ENCODE data around the gene SAMD9L. TPM values are rescaled to one million over a fixed set of nuclear protein-coding genes. Genes with fewer than 3 reads are reported as not detected.
"Not testable (repeated sequence)": the region's sequence is repeated elsewhere in the genome, so short reads cannot be mapped to it uniquely, and the experiment has no call there.

The SAMD9L gene
- total RNA-seq, 1 experiment from 2014 or later, result 26.4 TPM

- Histone ChIP-seq H3K27me3 (ENCODE audit: low read length) (no peaks in the 10 kb centered on the region), H2AFZ (ENCODE audit: low read length) (no peak overlapping the region), H3K4me2 (ENCODE audit: low read depth, low read length, poor library complexity, severe bottlenecking) (no peak overlapping the region), H3K4me1 (ENCODE audit: low read length) (peaks cover 13% of the 10 kb centered on the region), H4K20me1 (ENCODE audit: insufficient read depth, low read depth, low read length) (no peaks in the 10 kb centered on the region), H3K4me3 (ENCODE audit: low read length) (no peak overlapping the region), H3K27ac (ENCODE audit: low read length) (no peak overlapping the region), H3K79me2 (ENCODE audit: low read length) (no peaks in the 10 kb centered on the region), H3K9ac (ENCODE audit: low read length) (no peak overlapping the region), H3K36me3 (ENCODE audit: insufficient read depth, low read length) (no peaks in the 10 kb centered on the region), H3K9me3 (ENCODE audit: low read length) (no peaks in the 10 kb centered on the region), H3K9me2 (replicated peaks; ENCODE audit: insufficient read depth, low read length) (no peaks in the 10 kb centered on the region)
- DNase-seq, result no peak
These were observed 7.5 kb downstream of the SAMD9L start for GRCh38 chr7:93140582-93141191.

- Histone ChIP-seq H3K79me2 (ENCODE audit: low read length) (no peaks in the 10 kb centered on the region), H3K27ac (ENCODE audit: low read length) (no peak overlapping the region), H3K4me2 (ENCODE audit: low read depth, low read length, poor library complexity, severe bottlenecking) (no peak overlapping the region), H3K4me1 (ENCODE audit: low read length) (no peaks in the 10 kb centered on the region), H3K27me3 (ENCODE audit: low read length) (no peaks in the 10 kb centered on the region), H3K4me3 (ENCODE audit: low read length) (no peak overlapping the region), H3K9ac (ENCODE audit: low read length) (no peak overlapping the region), H3K9me2 (replicated peaks; ENCODE audit: insufficient read depth, low read length) (0 out of 2 replicates have a peak, but pooled peaks cover 3% of the 10 kb centered on the region), H3K9me3 (ENCODE audit: low read length) (no peaks in the 10 kb centered on the region), H2AFZ (ENCODE audit: low read length) (no peak overlapping the region), H4K20me1 (ENCODE audit: insufficient read depth, low read depth, low read length) (no peaks in the 10 kb centered on the region), H3K36me3 (ENCODE audit: insufficient read depth, low read length) (peaks cover 8% of the 10 kb centered on the region; the same call in 1 of the 2 replicates)
- DNase-seq, result no peak
These were observed 9.6 kb downstream of the SAMD9L start for GRCh38 chr7:93138576-93138975.

DNA sequence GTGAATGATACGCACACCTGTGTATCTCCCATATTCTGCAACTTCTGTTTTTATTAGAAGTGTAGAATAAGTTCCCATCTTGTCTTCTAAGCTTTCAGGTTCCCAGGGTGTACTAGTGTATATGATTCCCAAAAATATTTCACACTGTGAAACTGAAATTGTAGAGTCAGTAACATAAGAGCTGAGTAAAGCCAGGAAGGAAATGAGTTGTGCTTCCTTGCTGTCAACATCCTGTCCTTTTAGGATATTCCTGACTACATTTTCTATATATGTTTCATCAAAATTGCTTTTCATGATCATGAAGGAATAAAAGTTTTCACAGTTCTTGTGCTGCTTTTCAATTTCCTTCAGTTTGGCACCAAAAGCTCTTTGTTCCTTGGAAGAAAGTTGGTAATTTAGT lies 15.2 kb downstream of the SAMD9L start:
- DNase-seq, result no peak
- Histone ChIP-seq H3K9me3 (ENCODE audit: low read length) (no peaks in the 10 kb centered on the region), H3K27me3 (ENCODE audit: low read length) (no peaks in the 10 kb centered on the region), H3K9ac (ENCODE audit: low read length) (no peak overlapping the region), H3K9me2 (replicated peaks; ENCODE audit: insufficient read depth, low read length) (0 out of 2 replicates have a peak, but pooled peaks cover 3% of the 10 kb centered on the region), H4K20me1 (ENCODE audit: insufficient read depth, low read depth, low read length) (no peaks in the 10 kb centered on the region), H3K36me3 (ENCODE audit: insufficient read depth, low read length) (peaks cover 8% of the 10 kb centered on the region; the same call in 1 of the 2 replicates), H3K27ac (ENCODE audit: low read length) (no peak overlapping the region), H3K4me3 (ENCODE audit: low read length) (no peak overlapping the region), H3K79me2 (ENCODE audit: low read length) (no peaks in the 10 kb centered on the region), H3K4me2 (ENCODE audit: low read depth, low read length, poor library complexity, severe bottlenecking) (no peak overlapping the region), H2AFZ (ENCODE audit: low read length) (no peak overlapping the region), H3K4me1 (ENCODE audit: low read length) (no peaks in the 10 kb centered on the region)

DNA sequence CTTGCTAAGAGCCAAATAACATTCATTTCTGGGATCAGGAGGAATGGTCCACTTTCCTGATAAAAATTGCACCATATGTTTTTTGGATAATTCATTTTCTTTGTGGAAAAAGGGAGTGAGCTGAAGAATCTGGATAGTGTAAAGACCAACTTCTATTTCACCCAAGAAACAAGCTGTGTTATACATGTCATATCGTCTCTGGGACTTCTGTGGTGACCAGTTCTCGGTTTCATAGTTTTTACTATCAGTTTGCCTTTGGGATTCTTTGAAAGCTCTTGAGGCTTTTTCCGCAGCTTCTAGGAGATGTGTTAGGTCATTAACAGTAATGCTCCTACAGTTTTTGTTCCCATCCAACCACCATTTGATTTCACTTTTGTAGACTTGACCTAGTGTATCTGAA lies 16.0 kb downstream of the SAMD9L start:
- no peaks in the 10 kb centered on the region for H3K4me1 ChIP-seq (ENCODE audit: low read length)
- no peaks in the 10 kb centered on the region for H3K27me3 ChIP-seq (ENCODE audit: low read length)
- H3K9ac ChIP-seq (ENCODE audit: low read length), result no peak overlapping the region
- H3K9me2 ChIP-seq (replicated peaks; ENCODE audit: insufficient read depth, low read length), result 0 out of 2 replicates have a peak, but pooled peaks cover 3% of the 10 kb centered on the region
- no peak for DNase-seq
- H3K27ac ChIP-seq (ENCODE audit: low read length), result no peak overlapping the region
- no peak overlapping the region for H2AFZ ChIP-seq (ENCODE audit: low read length)
- no peak overlapping the region for H3K4me3 ChIP-seq (ENCODE audit: low read length)
- H3K36me3 ChIP-seq (ENCODE audit: insufficient read depth, low read length), result peaks cover 8% of the 10 kb centered on the region; the same call in 1 of the 2 replicates
- no peaks in the 10 kb centered on the region for H4K20me1 ChIP-seq (ENCODE audit: insufficient read depth, low read depth, low read length)
- no peaks in the 10 kb centered on the region for H3K9me3 ChIP-seq (ENCODE audit: low read length)
- no peaks in the 10 kb centered on the region for H3K79me2 ChIP-seq (ENCODE audit: low read length)
- no peak overlapping the region for H3K4me2 ChIP-seq (ENCODE audit: low read depth, low read length, poor library complexity, severe bottlenecking)

GRCh38 chr7:93126954-93127353 lies 21.2 kb downstream of the SAMD9L start:
- not testable (repeated sequence) for H3K4me3 ChIP-seq (ENCODE audit: low read length); H3K4me1 ChIP-seq (ENCODE audit: low read length); H3K27me3 ChIP-seq (ENCODE audit: low read length); H3K4me2 ChIP-seq (ENCODE audit: low read depth, low read length, poor library complexity, severe bottlenecking); H3K27ac ChIP-seq (ENCODE audit: low read length); H3K9me2 ChIP-seq (replicated peaks; ENCODE audit: insufficient read depth, low read length); H3K79me2 ChIP-seq (ENCODE audit: low read length); DNase-seq; H2AFZ ChIP-seq (ENCODE audit: low read length); H4K20me1 ChIP-seq (ENCODE audit: insufficient read depth, low read depth, low read length); H3K9ac ChIP-seq (ENCODE audit: low read length); H3K9me3 ChIP-seq (ENCODE audit: low read length); H3K36me3 ChIP-seq (ENCODE audit: insufficient read depth, low read length)

DNA sequence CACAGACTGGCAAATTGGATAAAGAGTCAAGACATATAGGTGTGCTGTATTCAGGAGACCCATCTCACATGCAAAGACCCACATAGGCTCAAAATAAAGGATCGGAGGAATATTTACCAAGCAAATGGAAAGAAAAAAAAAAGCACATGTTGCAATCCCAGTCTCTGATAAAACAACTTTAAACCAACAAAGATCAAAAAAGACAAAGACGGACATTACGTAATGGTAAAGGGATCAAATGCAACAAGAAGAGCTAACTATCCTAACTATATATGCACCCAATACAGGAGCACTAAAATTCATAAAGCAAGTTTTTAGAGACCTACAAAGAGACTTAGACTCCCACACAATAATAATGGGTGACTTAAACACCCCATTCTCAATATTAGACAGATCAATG lies 24.7 kb downstream of the SAMD9L start:
- H3K27me3 ChIP-seq (ENCODE audit: low read length); H2AFZ ChIP-seq (ENCODE audit: low read length); H3K9ac ChIP-seq (ENCODE audit: low read length); H3K27ac ChIP-seq (ENCODE audit: low read length); DNase-seq; H3K4me2 ChIP-seq (ENCODE audit: low read depth, low read length, poor library complexity, severe bottlenecking); H3K9me2 ChIP-seq (replicated peaks; ENCODE audit: insufficient read depth, low read length); H3K4me1 ChIP-seq (ENCODE audit: low read length); H3K9me3 ChIP-seq (ENCODE audit: low read length); H4K20me1 ChIP-seq (ENCODE audit: insufficient read depth, low read depth, low read length); H3K79me2 ChIP-seq (ENCODE audit: low read length); H3K36me3 ChIP-seq (ENCODE audit: insufficient read depth, low read length); H3K4me3 ChIP-seq (ENCODE audit: low read length): not testable (repeated sequence)

DNA sequence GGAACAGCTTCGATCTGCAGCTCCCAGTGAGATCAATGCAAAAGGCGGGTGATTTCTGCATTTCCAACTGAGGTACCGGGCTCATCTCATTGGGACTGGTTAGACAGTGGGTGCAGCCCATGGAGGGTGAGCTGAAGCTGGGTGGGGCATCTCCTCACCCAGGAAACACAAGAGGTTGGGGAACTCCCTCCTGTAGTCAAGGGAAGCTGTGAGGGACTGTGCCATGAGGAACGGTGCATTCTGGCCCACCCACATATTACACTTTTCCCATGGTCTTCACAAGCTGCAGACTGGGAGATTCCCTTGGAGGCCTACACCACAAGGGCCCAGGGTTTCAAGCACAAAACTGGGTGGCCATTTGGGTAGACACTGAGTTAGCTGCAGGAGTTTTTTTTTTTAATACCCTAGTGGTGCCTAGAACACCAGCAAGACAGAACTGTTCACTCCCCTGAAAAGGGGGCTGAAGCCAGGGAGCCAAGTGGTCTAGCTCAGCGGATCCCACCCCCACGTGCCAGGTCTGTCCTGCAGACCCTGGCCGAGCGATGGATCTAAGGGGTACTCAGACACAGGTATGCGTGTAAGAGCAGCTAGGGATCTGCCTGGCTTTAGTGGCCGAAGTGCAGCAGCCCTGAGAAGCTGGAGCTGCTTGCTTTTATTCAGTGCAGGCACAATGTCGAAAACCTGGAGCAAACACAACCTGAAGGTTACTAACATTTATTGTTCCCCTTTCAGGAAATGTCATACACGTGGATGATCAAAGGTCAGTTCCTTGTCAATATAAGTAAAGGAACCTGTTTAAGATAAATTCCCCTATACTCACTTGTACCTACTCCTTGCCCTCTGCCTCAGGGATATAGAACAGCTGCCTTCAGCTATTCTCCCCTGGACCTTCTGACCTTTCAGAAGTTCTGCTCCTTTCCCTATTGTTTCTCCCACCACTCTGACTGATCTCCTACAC lies 27.3 kb downstream of the SAMD9L start:
- no peak overlapping the region for H3K4me3 ChIP-seq (ENCODE audit: low read length)
- no peaks in the 10 kb centered on the region for H3K9me2 ChIP-seq (replicated peaks; ENCODE audit: insufficient read depth, low read length)
- no peaks in the 10 kb centered on the region for H3K27me3 ChIP-seq (ENCODE audit: low read length)
- peaks cover 17% of the 10 kb centered on the region for H3K79me2 ChIP-seq (ENCODE audit: low read length)
- H3K4me2 ChIP-seq (ENCODE audit: low read depth, low read length, poor library complexity, severe bottlenecking), result no peak overlapping the region
- no peaks in the 10 kb centered on the region for H3K9me3 ChIP-seq (ENCODE audit: low read length)
- H4K20me1 ChIP-seq (ENCODE audit: insufficient read depth, low read depth, low read length), result no peaks in the 10 kb centered on the region
- H3K9ac ChIP-seq (ENCODE audit: low read length), result no peak overlapping the region
- peaks cover 24% of the 10 kb centered on the region for H3K4me1 ChIP-seq (ENCODE audit: low read length)
- no peaks in the 10 kb centered on the region for H3K36me3 ChIP-seq (ENCODE audit: insufficient read depth, low read length)
- no peak overlapping the region for H3K27ac ChIP-seq (ENCODE audit: low read length)
- no peak for DNase-seq
- no peak overlapping the region for H2AFZ ChIP-seq (ENCODE audit: low read length)

- Histone ChIP-seq H3K9me2 (replicated peaks; ENCODE audit: insufficient read depth, low read length) (no peaks in the 10 kb centered on the region), H2AFZ (ENCODE audit: low read length) (no peak overlapping the region), H3K9me3 (ENCODE audit: low read length) (no peaks in the 10 kb centered on the region), H3K27ac (ENCODE audit: low read length) (no peak overlapping the region), H4K20me1 (ENCODE audit: insufficient read depth, low read depth, low read length) (no peaks in the 10 kb centered on the region), H3K79me2 (ENCODE audit: low read length) (peaks cover 32% of the 10 kb centered on the region), H3K36me3 (ENCODE audit: insufficient read depth, low read length) (peaks cover 9% of the 10 kb centered on the region), H3K9ac (ENCODE audit: low read length) (no peak overlapping the region), H3K4me1 (ENCODE audit: low read length) (peaks cover 31% of the 10 kb centered on the region), H3K27me3 (ENCODE audit: low read length) (no peaks in the 10 kb centered on the region), H3K4me3 (ENCODE audit: low read length) (no peak overlapping the region), H3K4me2 (ENCODE audit: low read depth, low read length, poor library complexity, severe bottlenecking) (no peak overlapping the region)
- DNase-seq, result no peak
These were observed 28.8 kb downstream of the SAMD9L start for GRCh38 chr7:93119191-93119905.

Data from Karpas-422 (cell line).